K562 (cell line): Measurements from ENCODE around the gene POLD1. TPM values are rescaled to one million over a fixed set of nuclear protein-coding genes. Genes with fewer than 3 reads are reported as not detected.
A peak's percentile ranks its signal among the peaks of the same experiment; 100 is the strongest.

Experiments
- ARID1B ChIP-seq: fragments of 450-650 bp; IDR thresholded peaks from 2 replicates; pipeline ENCODE4 v1.6.1; 2016; ENCODE audit warnings: antibody characterized with exemption, mild to moderate bottlenecking, inconsistent platforms
- CTCF ChIP-seq, 3 experiments: IDR thresholded peaks in 2 of 3; conservative IDR thresholded peaks in 1 of 3; 2 replicates each; pipeline ENCODE4 v1.5.1; 2011 to 2012; ENCODE audit warnings: low read length in 3 of 3, mild to moderate bottlenecking in 3 of 3, control low read depth in 2 of 3, improper control_type of control experiment in 1 of 3, inconsistent platforms in 1 of 3, low read depth in 1 of 3, mixed read lengths in 1 of 3, moderate library complexity in 1 of 3; ENCODE audit not compliant: insufficient read depth in 2 of 3
- HMG20A ChIP-seq: fragments of 450-650 bp; formaldehyde crosslinking; conservative IDR thresholded peaks from 2 replicates; pipeline ENCODE4 v1.4.0; 2020; ENCODE audit warnings: mild to moderate bottlenecking, mixed read lengths
- KDM4B ChIP-seq, 2 experiments: fragments of 450-650 bp in 1 of 2; sonication (generic) in 1 of 2; IDR thresholded peaks; 2 replicates each; pipeline ENCODE4 v1.6.1; 2016 to 2017; ENCODE audit warnings: borderline replicate concordance in 2 of 2, antibody characterized with exemption in 1 of 2, low read depth in 1 of 2, mild to moderate bottlenecking in 1 of 2
- MBD2 ChIP-seq: sonication (generic); IDR thresholded peaks from 2 replicates; pipeline ENCODE4 v1.6.1; 2016; ENCODE audit warnings: low read depth, borderline replicate concordance
- NRF1 ChIP-seq, 2 experiments: fragments of 450-650 bp; IDR thresholded peaks in 1 of 2; conservative IDR thresholded peaks in 1 of 2; 2 replicates each; pipeline ENCODE4 v1.6.1; 2014; ENCODE audit warnings: mild to moderate bottlenecking in 2 of 2
- REST ChIP-seq, 2 experiments: fragments of 450-650 bp; formaldehyde crosslinking in 1 of 2; IDR thresholded peaks; 2 replicates each; pipeline versions ENCODE4 v1.4.0 to v1.6.1; 2014 to 2020; ENCODE audit warnings: mild to moderate bottlenecking in 2 of 2, borderline replicate concordance in 1 of 2, low read depth in 1 of 2
- STAT5B ChIP-seq: fragments of 250-450 bp; sonication (Bioruptor Pico); IDR thresholded peaks from 2 replicates; pipeline ENCODE4 v1.8.0; 2021; ENCODE audit warnings: mild to moderate bottlenecking, inconsistent platforms
- TAF15 ChIP-seq: fragments of 200-400 bp; formaldehyde crosslinking; IDR thresholded peaks from 2 replicates; pipeline ENCODE4 v1.6.1; 2017; ENCODE audit warnings: mild to moderate bottlenecking, low read depth, low read length, moderate library complexity
- TOE1 ChIP-seq, 2 experiments: fragments of 450-650 bp in 1 of 2; sonication (generic) in 1 of 2; formaldehyde crosslinking in 1 of 2; IDR thresholded peaks; 2 replicates each; pipeline versions ENCODE4 v1.7.1 to v1.8.0; 2016 to 2022; ENCODE audit warnings: borderline replicate concordance in 2 of 2, mild to moderate bottlenecking in 2 of 2, antibody characterized with exemption in 1 of 2, inconsistent platforms in 1 of 2, low read depth in 1 of 2, missing genetic modification reagents in 1 of 2, moderate library complexity in 1 of 2
- ZBTB9 ChIP-seq: fragments of 450-650 bp; formaldehyde crosslinking; IDR thresholded peaks from 2 replicates; pipeline ENCODE4 v1.4.0; 2020; ENCODE audit warnings: mild to moderate bottlenecking, moderate library complexity
- ZNF511 ChIP-seq: sonication (generic); formaldehyde crosslinking; IDR thresholded peaks from 2 replicates; pipeline ENCODE4 v1.8.0; 2022; ENCODE audit warnings: mild to moderate bottlenecking, missing genetic modification reagents
- polyA plus RNA-seq, 8 experiments: library from polyadenylated mRNA; depleted of rRNA in 4 of 8; stranded (reverse) in 5 of 8; unstranded in 3 of 8; fragments of >200 nt; fragmentation: Nextera tagmentation in 2 of 8; fragmentation: Illumina TruSeq in 1 of 8; extraction: Ambion mirVana in 2 of 8; extraction: Trizol in 1 of 8; gene quantifications; 2 replicates each; pipeline versions ENCODE4 v1.2.1 to v1.2.3, GENCODE V29; 2011 to 2014; ENCODE audit warnings: inconsistent platforms in 1 of 8, missing spikeins in 1 of 8
- total RNA-seq, 7 experiments: library from RNA; depleted of rRNA in 6 of 7; stranded (reverse); fragments of >200 nt in 6 of 7; fragmentation: Illumina TruSeq in 2 of 7; extraction: Trizol in 2 of 7; gene quantifications; 2 replicates each; pipeline versions ENCODE4 v1.2.1 to v1.2.3, GENCODE V29; 2011 to 2021; ENCODE audit warnings: low replicate concordance in 1 of 7

The POLD1 gene
- total and polyA plus RNA-seq, 9 of the 15 experiments (the other 6 are each of a cell fraction or from before 2014, with no cell fraction given): 1.3 to 312 (median 47.8) TPM

GRCh38 chr19:50361290-50362029 is 22.7 kb upstream of the POLD1 start (continued):
- TF ChIP-seq CTCF (IDR thresholded peaks at IDR 0.05 in 2 of 3, conservative IDR thresholded peaks at IDR 0.05 in 1 of 3; ENCODE audit: insufficient read depth in 2 of 3, low read depth in 1 of 3, low read length in 3 of 3): no peak
- no peak for TF ChIP-seq REST (IDR thresholded peaks at IDR 0.05; ENCODE audit: borderline replicate concordance)
- no peak for TF ChIP-seq REST (CRISPR knock-in tag; IDR thresholded peaks at IDR 0.05; ENCODE audit: low read depth)
- TF ChIP-seq HMG20A (CRISPR knock-in tag): no peak
- TF ChIP-seq NRF1 (conservative IDR thresholded peaks at IDR 0.05 in 1 of 2, IDR thresholded peaks at IDR 0.05 in 1 of 2): peak in 1 of 2 experiments; percentile 37; a peak in 3 of 4 replicates
- peak; percentile 77 for TF ChIP-seq ARID1B
- TF ChIP-seq ZBTB9: no peak
- TF ChIP-seq STAT5B (CRISPR knock-in tag): no peak
- no peak for TF ChIP-seq KDM4B (IDR thresholded peaks at IDR 0.05; ENCODE audit: borderline replicate concordance in 2 of 2, low read depth in 1 of 2)
- no peak for TF ChIP-seq TAF15
- no peak for TF ChIP-seq MBD2
- TF ChIP-seq ZNF511 (CRISPR knock-in tag): no peak
- 0 out of 2 replicates have a peak, but pooled peaks have one; percentile 26 for TF ChIP-seq TOE1 (IDR thresholded peaks at IDR 0.05; ENCODE audit: borderline replicate concordance)
- no peak for TF ChIP-seq TOE1 (CRISPR knock-in tag; IDR thresholded peaks at IDR 0.05; ENCODE audit: borderline replicate concordance, low read depth)
